ENCODE measurements around the gene TNIP3.

Gene TNIP3

DNA sequence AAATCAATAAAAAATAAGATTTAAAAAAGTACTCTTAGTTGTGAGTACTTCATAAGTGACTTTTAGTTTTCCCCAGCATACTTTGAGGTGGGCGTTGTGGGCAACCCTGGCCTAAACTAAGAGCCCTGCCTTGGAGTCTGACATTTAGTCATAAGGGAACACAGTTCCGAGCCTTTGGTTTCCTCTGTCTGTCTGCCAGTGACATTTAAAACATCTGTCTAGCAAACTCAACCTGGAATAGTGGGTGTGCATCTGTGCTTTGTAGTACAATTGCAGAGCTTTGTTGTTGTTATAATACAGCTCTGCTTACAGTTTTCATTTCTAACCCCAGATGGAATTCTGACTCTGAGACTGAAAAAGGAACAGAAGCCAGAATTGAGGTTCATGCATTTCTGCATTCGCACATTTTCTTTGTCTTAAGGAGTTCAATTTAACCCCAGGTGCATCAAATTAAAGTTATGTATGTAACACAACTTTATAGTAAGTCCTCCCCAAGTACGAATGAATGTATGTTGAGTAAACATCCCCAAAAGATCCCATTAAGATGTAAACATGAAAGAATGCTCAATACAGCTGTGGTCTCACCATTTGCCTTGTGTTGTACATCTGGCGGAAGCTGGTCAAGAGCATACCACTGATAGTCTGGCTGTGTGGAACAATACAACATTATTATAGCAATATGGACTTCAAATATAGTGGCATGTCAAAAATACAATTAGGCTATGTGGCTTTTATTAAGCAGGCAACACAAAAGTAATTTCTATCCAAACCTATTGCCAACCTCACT is 25.9 kb downstream of the TNIP3 start:
- DNase-seq (ENCODE audit: low spot score): no peak

DNA sequence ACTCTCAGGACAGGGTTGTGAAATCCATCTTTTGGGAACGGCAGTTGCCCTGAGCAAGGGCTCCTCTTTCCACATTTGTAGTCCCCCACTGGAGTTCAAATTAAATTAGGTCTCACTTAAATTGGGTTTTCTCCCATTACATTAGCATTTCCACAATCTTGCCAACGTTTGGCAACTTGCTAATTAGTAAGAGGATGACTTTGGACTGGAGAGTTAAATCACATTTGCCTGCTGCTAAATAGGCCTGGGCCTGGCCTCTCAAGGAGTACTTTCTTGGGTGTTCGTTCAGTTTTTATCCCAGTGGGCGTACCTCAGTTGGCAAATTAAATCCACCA is 33.8 kb downstream of the TNIP3 start:
- no peak for DNase-seq (ENCODE audit: low spot score)

DNA sequence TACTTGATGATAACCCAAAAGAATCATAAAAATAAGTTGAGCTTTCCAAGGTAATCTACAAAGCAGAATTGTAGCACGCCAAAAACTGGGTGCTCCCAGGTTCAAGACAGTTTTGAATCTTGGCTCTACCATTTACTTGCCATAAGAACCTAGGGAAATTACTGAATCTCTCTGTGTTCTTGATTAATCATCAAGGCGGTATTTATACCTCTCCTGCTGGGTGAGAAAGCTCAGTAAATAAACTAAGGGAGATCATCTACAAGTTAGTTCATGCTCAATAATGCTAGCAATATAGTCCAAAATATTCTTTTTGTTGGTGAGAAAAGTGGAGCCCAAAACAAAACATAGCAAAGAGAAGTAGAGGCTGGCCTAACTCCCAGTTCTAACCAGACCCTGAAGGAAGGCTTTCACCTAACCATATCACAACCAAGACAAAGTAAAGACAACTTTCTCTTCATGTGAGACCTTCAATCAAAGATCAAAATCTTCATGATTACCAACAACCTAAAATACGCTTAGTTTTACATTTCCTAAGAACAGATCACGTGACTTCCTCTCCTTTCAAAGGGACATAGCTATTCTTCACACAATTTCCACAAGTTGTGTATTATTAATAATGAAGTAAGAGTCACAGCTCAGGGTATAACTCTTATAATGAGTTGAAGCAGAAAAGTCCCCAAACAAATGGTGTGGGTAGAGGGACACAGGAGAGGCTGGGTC is 34.4 kb downstream of the TNIP3 start:
- no peak for DNase-seq (ENCODE audit: low spot score)

DNA sequence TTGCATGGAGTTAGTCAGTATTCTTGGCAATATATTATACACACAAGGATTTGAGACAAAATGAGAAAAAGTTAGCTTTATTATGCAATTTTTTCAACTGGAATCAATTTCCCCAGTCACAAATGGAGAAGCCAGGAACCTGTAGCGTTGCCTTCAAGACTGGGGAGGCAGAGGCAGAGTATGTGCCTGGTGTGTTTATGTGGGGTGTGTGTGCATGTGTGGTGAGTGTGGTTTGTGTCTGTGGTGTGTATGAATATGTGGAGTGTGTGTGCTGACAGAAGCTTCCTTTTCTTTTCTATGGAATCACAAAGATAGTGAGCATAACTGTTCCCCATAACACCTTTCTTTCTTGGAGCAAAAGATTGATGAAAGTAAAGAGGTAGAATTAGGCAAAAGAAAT is 37.0 kb downstream of the TNIP3 start:
- DNase-seq (ENCODE audit: low spot score): no peak

DNA sequence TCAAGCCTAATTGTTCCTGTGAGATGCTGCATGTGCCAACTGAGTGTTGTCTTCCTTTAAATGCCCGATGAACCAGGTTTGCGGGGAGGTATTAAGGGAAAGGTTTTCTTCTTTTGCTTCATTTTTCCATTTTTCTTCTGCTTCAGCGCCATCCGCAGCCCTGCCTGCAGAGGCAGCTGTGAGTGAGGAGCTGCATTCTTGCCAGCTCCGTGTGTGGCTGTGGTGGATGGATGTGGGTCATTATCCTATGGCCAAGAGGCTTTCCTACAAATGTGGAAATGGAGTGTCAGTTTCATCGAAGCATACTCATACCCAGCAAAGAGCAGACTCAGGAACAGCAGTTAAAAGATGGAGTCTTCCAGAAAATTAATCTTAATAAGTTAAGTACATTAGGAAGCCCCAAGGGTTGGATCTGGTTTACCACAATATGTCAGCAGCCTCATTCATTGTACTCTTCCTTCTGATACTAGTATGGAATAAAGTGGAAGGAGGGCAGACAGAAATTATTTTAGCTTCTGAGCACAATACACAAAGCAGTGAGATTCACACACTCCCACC is 37.6 kb downstream of the TNIP3 start:
- DNase-seq (ENCODE audit: low spot score): no peak

DNA sequence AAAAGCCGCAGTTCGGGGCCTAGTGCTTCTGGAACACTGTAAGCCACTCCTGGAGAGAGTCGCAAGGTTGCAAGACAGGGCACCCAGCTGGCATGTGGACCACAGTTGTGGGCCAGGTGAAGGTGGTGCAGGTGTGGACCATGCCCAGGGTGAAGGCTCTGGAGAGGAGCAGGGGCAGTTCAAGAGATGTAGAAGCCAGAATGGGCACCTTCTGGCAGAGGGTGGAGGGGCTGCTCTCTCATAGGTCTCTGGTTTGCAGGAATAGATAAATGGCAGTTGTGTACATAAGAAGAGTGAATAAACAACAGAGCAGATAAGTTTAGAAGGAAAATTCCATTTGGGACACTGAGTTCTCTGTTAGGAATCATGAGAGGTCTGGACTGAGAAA is 38.6 kb downstream of the TNIP3 start:
- no peak for DNase-seq (ENCODE audit: low spot score)

DNA sequence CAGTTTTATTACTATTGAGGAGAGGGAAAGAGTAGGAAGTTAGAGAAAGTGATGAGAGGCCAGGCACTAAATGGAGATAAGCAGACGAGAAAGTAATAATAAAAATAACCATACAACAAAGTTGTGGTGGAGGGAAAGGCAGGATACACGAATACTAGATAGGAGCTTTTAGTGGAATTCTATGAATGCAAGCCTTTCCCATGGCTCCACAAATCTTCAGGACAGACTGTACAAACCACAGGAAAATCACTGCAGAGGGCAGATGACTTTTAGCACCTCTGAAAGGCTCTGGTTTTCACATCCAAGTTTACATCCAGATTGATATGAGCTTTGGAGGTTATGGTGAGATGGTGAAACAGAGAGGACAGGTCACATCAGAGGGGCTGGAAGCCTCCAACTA is 41.5 kb downstream of the TNIP3 start:
- DNase-seq (ENCODE audit: low spot score): no peak

DNA sequence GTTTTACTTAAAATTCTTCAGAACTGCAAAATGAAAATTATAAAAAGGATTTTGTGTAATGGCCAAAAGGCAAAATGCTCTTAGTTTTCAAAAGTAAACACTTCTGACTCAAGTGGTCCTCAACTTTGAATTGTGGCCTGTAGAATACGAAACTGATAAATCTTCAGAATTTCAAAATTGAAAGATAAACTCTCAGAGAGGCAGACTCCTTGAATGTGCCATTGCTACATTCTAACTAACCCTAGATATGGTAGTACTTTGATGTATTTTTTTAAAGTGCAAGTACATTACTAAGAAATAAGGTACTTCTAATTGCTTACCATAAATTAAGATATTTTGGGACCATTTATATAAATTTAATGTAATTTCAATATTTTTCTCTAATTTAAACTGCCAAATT is 44.4 kb downstream of the TNIP3 start:
- no peak for DNase-seq (ENCODE audit: low spot score)

DNA sequence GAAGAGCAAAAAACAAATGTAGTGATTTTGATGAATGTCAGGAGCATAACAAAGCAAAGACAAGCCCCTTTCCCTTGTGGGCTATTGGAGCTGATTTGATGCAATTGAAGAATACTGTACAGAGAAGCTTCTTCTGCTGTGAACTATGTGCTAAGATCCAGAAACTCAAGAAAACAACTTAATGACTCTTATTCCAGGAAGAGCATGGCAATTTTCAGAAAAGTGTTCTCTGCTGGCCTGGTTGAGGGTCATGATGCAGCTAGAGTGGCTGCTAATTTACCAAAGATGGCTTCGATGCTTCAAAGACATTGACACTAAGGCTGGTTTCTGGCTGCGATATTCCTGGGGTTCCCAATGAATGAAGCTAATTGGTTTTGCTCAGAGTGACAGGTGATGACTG is 45.8 kb downstream of the TNIP3 start:
- DNase-seq (ENCODE audit: low spot score): no peak

DNA sequence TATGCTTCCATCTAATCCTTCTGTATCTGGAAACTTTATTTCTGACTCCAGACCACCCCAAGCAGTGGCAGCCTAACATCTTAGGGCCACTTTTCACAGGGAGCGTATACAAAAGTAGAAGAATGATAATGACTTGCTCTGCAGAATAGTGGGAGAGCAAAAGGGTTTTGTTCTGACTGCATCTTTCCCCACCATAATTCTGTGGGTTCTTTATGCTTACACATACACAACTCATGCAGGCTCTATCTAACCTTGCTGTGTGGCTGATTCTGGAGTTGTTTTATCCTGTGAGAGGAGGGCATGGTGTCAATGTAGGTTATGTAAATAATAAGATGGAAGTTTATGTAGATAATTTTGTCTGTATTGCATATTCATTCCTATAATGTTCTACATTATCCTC is 49.4 kb downstream of the TNIP3 start:
- no peak for DNase-seq (ENCODE audit: low spot score)

DNA sequence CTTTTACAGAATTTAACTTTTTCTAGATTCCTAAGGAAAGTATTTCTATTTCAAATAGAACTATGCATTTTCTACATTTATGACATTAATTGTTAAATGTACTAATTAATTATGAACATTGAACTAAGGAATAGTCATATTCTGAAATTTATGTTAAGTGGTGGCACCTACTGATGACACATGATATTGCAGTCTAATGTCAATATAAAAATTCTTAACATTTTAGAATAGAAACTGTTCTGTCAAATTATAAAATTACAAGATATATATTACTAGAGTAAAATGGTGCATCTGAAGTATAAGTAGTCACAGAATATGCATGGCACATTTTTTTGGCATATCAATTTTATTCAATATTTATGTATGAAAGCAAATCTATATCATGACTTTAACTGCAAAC is 51.6 kb downstream of the TNIP3 start:
- no peak for DNase-seq (ENCODE audit: low spot score)

DNA sequence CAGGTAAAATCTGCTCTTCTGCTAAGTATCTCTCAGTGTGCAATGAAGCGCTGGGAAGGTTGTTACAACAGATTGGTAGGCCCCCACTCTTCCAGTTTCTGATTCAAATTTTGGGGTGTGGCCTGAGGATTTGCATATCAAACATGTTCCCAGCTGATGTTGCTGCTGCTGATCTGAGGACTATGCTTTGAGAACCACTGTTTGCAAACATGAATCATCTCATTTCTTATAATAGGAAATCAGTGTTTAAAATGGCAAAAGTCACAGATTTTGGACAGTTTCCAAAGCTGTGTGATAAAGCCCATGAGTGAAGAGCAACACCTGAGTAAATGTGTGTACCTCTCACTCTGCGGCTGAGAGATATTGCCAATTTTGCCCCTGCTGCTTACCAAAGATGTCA is 55.6 kb downstream of the TNIP3 start:
- no peak for DNase-seq (ENCODE audit: low spot score)

DNA sequence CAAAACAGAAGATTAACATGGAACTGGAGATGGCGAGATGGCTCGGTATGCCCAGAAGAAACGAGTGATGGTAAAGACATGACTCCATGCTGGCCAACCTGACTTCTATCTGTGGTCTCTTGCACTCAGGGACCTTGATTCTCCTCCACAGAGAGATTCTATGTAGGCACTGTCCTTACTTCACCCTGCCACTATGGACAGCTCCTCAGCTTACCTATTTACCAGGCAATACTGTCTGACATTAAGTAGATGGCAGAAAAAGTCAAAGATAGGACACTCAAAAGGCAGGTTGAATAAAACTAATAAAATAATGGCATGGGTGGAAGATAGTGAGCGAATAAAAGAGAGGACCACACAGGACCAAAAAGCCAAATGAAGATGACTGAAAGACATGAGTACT is 56.6 kb downstream of the TNIP3 start:
- DNase-seq (ENCODE audit: low spot score): no peak

DNA sequence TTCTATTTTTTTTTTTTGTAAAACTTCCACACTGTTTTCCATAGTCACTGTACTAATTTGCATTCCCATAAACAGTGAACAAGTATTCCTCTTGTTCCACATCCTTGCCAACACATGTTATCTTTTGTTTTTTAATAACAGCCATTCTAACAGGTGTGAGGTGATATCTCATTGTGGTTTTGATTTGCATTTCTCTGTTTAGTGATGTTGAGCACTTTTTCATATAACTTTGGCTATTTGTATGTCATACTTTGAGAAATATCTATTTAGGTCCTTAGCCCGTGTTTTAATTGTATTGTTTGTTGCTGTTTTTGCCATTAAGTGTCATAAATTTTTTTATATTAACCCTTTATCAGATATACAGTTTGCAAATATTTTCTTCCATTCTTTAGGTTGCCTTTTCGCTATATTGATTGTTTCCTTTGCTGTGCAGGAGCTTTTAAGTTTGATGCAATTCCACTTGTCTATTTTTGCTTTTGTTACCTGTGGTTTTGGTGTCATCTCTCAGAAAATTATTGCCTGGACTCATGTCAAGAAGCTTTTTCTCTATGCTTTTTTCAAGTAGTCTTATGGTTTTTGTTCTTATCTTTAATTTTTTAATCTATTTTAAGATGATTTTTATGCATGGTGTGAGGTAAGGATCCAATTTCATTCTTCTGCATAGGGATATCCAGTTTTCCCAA is 63.9 kb downstream of the TNIP3 start:
- DNase-seq (ENCODE audit: low spot score): no peak

DNA sequence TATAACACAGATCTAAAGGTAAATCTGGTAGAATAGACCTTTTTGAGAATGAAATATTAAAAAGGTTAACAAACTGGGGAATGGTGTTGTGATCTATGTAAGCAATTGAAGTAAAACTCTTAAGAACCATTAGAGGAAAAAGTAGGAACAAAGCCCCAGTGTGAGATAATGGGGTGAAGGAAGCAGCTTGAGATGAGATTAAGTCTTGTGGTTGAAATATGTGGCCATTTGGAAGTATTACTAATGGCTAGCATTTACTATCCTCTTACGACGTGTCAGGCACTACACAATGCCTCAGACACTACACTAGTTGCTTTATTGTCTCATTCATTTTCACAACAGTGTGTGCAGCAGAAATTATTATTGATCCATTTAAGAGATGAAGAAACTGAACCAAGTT is 65.9 kb downstream of the TNIP3 start:
- DNase-seq (ENCODE audit: low spot score): no peak

DNA sequence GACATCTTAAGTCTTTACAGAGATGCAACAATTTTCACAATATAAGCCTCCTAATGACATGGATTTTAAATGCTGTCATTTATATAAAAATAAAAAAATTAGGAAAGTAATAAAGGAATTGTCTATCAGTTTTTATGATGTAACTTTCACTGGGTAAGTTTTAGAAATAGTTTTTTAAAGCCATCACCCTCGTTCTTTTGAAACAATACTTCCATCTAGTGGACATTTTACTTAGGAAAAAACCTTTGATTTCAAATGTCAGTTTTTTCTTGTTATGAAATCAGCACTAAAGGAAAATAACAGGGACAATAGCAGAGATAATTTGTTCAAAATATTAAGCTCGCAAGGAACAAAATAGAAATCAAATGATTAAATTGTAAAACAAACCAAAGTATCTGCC is 67.5 kb downstream of the TNIP3 start:
- no peak for DNase-seq (ENCODE audit: low spot score)

DNA sequence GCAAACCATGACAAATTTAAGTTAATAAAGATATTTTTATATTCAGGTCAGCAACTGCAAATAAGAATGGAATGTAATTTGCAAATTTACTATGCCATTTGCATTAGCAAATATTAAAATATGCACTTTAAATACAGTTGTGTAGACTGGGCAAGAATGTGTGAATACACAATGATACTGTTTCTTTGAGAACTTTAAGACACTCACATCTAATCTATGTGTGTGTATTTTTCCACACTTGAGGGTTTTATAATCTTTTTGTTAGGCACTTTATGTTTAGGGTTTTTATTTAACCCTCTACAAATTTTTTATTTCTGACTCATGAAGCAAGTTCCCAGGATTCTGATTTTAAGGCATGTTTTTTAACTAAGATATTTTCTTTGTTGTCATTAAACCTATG is 67.9 kb downstream of the TNIP3 start:
- no peak for DNase-seq (ENCODE audit: low spot score)

DNA sequence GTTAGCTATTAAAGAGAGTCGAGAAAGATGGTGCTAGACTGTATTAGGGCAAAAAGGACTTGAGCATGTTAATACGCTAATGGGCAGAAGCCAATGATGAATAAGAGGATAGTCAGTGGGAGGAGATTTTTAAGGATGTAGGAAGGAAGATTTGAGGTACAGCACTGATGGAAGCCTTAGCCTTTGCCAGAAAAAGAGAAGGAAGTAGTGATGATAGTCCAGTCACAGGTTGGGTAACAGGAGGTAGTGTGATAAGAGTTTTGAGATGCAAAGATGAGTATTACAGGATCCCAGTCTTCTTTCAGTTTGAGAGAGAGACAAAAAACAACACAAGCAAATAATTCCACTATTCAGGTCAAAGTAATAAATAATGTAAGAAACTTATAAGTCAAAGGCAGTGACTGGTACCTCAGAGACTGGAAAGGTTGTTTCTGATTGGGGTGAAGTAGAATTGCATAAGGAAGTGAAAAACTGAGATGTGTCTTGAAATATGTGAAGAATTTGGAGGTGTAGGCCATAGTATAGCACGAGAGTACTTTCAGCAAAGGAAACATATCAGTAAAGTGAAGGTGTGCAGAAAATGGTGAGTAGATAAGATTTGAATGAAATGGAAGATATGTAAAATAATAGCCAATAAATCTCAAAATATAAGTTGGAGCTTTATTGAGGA is 69.7 kb downstream of the TNIP3 start:
- no peak for DNase-seq (ENCODE audit: low spot score)

DNA sequence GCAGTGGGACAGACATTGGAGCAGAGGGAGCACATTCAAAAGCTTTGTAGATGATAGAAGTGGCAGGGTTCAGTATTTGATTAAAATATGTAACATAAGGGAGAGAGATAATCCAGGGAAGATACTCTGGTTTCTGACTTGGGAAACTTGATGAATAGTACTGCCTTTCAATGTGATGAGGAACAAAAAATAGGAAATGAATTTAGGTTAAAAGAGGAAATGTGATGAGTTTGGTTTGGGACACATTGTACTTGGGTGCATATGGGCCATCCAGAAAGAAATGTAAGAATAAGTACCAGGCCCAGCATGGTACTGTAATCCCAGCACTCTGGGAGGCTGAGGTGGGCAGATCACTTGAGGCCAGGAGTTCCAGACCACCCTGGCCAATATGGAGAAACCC is 70.9 kb downstream of the TNIP3 start:
- DNase-seq (ENCODE audit: low spot score): no peak

DNA sequence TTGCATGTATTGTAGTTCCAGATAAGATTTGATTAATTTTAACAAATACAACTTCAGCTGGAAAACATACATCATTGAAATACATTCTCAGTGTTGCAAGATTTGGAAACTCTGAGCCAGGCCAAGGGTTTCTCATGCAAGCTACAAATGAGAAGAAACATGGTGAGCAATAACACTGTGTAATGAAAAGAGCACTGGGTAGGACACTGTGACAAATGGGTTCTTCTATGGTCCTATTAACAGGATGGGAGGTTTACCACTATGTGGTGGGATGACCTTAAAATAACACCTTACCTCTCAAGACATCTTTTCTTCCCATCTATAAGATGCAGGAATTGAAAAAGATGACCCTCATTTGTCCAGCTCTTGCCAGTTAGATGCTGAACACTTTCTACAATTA is 72.2 kb downstream of the TNIP3 start:
- DNase-seq (ENCODE audit: low spot score): no peak

DNA sequence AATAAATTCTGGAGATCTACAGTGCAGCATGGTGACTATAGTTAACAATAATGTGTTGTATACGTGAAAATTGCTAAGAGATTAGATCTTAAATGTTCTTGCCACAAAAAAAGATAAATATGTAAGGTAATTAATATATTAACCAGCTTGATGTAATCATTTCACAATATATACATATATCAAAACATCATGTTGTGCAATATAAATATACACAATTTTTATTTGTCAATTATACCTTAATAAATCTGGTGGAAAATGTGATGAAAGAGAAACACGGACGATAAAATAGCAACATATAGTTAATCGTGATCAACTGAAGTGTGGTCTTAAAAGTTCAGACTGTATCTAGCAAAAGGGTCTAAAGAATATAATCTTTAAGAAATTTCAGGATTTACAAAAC is 75.3 kb downstream of the TNIP3 start:
- DNase-seq (ENCODE audit: low spot score): no peak
